Colonic mucosa (tissue), 4 donors: ENCODE measurements around the gene SEH1L. TPM values are rescaled to one million over a fixed set of nuclear protein-coding genes. Genes with fewer than 3 reads are reported as not detected.

Source experiments
- DNase-seq: peaks from one replicate; pipeline ENCODE4 v3.0.0-alpha.2; 2020
- H3K27ac ChIP-seq: fragments of 200-600 bp; one replicate; pipeline ENCODE4 v1.8.0; 2021
- H3K27me3 ChIP-seq: fragments of 200-600 bp; one replicate; pipeline ENCODE4 v1.8.0; 2021
- H3K36me3 ChIP-seq: fragments of 200-600 bp; one replicate; pipeline ENCODE4 v1.8.0; 2021
- H3K4me1 ChIP-seq: fragments of 200-600 bp; one replicate; pipeline ENCODE4 v1.8.0; 2021; ENCODE audit warnings: mild to moderate bottlenecking
- H3K4me3 ChIP-seq: fragments of 200-600 bp; one replicate; pipeline ENCODE4 v1.8.0; 2021
- H3K9ac ChIP-seq, 2 donors: one replicate each; pipeline ENCODE4 v1.7.0; 2013; ENCODE audit warnings: control low read depth in 2 of 2, low read depth in 2 of 2, low read length in 2 of 2
- H3K9me3 ChIP-seq: fragments of 200-600 bp; one replicate; pipeline ENCODE4 v1.8.0; 2021
- CTCF ChIP-seq: fragments of 200-600 bp; IDR thresholded peaks from one replicate; pipeline ENCODE4 v1.8.0; 2022; ENCODE audit warnings: antibody characterized with exemption, mild to moderate bottlenecking
- intact Hi-C: fragments of 100-400 bp; cut with DNase I; formaldehyde crosslinking; loops from one replicate; pipeline ENCODE4 v1.14.1; 2022
- total RNA-seq, 2 donors: library from RNA; stranded (reverse); fragmentation: NEBNext Ultra II Directional in 1 of 2; extraction: Animal tissue kit (Norgen Biotek cat#: 25700) in 1 of 2; gene quantifications; one replicate each; pipeline ENCODE4 v1.2.1, GENCODE V29; 2021
- donor health status: healthy.
- donor health status: DM: no; HTN: no; CAD: no.
- donor health status: DM: no; HTN: no; CAD: no.

The SEH1L gene
- total RNA-seq, 2 donors from 2014 or later: 35.1 to 55.6 TPM

DNA sequence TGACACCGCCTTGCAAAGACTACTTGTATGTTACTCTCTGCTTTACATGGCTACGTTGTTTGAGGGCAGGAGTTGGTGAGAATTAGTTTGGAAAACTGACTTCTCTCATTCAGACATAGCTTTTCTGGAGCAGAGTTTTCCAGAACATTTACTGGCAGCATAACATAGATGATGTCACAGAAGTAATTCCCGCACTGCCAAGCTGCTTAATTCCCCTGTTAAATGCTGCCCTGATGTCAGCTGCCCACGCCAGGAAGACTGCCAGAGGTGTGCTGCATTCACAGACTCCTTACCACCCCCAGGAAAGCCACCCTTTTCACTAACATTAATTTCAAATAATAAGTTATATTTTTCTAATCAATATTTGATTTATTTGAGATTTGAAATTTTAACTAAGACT is 39.1 kb upstream of the SEH1L start:
- no peaks in the 10 kb centered on the region for H3K4me1 ChIP-seq
- H3K9me3 ChIP-seq: no peaks in the 10 kb centered on the region
- H3K9ac ChIP-seq: no peak overlapping the region
- H3K36me3 ChIP-seq: no peaks in the 10 kb centered on the region
- no peak overlapping the region for H3K27ac ChIP-seq
- H3K27me3 ChIP-seq: peaks cover 8% of the 10 kb centered on the region
- TF ChIP-seq CTCF: no peak
- DNase-seq: no peak
- intact Hi-C loops: no loop called here
- H3K4me3 ChIP-seq: no peak overlapping the region

DNA sequence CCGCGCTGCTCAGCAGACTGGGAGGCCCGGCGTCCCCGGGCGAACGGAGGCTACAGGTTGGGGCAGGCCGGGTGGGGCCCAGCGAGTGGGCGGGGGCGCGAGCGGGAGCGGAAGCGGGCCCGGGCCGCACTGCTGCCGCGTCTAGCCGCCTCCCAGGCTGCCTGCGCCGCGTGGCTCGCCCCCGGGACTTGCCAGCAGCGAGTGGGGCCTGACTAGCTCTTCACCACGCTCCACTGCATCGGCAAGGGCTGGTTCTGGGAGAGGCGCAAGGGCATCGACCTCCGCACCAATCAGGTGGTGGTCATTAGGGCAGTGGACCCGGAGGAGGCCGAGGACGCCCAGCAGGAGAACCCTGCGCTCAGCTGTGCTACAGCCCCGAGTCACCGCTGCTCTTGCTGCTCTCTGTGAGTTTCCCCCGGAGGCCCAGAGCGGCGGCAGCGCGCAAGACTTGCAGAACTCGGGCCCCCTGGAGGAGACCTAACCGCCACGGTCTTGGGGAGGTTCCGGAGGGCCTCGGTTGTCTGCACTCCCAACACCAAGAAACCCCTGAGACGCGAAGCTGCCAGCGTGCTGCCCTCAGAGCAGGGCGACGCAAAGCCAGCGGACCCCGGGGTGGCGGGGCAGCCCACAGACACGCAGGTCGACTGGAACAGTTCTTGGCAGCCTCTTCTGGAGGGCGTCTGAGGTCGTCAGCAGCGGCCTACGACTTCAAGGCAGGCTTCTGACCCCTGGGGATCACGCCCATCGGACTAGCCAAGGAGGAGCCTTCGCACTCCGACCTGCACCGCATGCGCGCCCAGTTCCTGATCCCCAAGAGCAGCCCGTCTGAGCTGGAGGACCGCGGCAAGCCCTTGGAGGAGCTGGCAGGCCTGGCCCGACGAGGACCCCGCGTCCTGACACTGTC is 36.5 kb upstream of the SEH1L start:
- Histone ChIP-seq H3K27me3 (peaks cover 8% of the 10 kb centered on the region), H3K27ac (no peak overlapping the region), H3K36me3 (no peaks in the 10 kb centered on the region), H3K9ac (no peak overlapping the region), H3K9me3 (no peaks in the 10 kb centered on the region), H3K4me1 (no peaks in the 10 kb centered on the region), H3K4me3 (peak overlapping the region; percentile 28)
- no peak for DNase-seq
- no peak for TF ChIP-seq CTCF
- intact Hi-C loops: no loop called here

DNA sequence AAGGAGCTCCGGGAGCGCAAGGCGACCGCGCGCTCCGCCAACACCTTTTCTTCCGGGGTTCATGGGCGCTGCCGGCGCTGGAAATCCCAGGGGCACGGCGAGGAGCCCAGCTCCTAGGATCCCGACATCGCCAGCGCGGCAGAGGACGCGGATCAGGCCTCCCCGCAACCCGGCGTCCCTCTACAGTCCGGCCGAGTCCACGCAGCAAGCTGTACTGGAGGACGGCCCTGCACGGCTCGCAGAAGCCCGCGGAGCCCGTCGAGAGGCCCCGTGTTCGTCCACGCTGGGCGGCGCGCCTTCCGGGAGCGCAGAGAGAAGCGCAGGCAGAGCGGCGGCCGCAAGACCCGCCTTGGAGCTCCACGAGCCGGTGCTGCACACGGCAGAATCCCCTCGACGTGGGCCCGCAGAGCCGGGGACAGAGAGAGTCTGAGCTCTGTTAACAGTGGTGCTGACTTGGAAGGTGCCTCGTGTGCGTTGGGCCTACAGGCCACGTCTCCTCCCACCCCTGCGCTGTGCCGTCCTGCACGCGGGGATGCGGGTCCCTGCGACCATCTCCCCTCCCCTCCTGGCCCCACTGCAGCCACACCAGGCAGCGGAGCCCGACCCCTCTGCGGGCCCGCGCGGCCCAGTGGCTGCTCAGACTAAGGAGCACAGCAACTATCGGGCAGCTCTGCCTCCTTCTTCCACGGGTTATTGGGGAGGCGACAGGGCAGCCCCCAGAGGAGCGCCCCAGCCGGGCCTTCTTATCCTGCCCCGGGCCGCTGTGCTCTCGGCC is 35.7 kb upstream of the SEH1L start:
- Histone ChIP-seq H3K4me1 (no peaks in the 10 kb centered on the region), H3K27me3 (peaks cover 8% of the 10 kb centered on the region), H3K27ac (no peak overlapping the region), H3K9ac (no peak overlapping the region), H3K9me3 (no peaks in the 10 kb centered on the region), H3K4me3 (no peak overlapping the region), H3K36me3 (no peaks in the 10 kb centered on the region)
- no peak for TF ChIP-seq CTCF
- no peak for DNase-seq
- intact Hi-C loops: no loop called here

DNA sequence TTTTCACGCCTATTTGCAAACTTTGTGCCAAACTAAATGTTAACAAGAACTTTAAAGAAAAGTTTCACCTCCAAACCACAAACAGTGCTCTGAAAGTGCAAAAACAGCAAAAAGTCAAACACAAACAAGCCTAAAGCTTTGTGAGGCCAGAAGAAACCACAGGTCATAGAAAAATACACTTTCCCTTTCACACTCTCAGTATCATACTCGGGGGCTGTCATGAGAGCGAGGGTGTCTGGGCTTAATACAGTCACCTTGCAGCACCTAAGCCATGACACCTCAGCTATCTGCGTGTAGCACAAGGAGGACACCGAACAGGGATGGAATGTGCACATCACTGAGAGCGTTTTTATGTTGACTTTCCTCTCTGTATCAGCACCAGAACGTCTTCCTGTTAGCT is 26.6 kb upstream of the SEH1L start:
- no peak overlapping the region for H3K4me3 ChIP-seq
- TF ChIP-seq CTCF: no peak
- no peaks in the 10 kb centered on the region for H3K4me1 ChIP-seq
- no peak overlapping the region for H3K27ac ChIP-seq
- no peaks in the 10 kb centered on the region for H3K9me3 ChIP-seq
- DNase-seq: no peak
- no peak overlapping the region for H3K9ac ChIP-seq
- no peaks in the 10 kb centered on the region for H3K36me3 ChIP-seq
- intact Hi-C loops: no loop called here
- H3K27me3 ChIP-seq: no peaks in the 10 kb centered on the region

DNA sequence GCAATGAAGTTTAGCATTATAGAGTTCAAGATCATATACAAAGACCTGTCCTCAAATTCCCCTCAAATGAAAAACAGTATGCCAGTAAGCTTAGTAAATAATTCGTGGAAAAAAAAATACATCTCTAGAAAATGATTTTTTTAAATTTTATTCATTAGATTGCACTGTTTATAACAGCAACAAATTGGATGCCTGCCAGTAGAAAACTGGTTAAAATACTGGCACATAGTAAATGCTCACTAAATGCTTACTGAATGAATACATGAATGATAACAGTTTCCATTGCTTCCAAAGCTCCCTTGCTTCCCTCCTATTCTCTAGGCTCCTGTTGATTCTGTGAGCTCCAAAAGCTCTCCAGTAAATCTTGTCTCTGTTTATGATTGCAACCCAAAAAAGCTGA is 25.5 kb upstream of the SEH1L start:
- Histone ChIP-seq H3K4me1 (no peaks in the 10 kb centered on the region), H3K36me3 (no peaks in the 10 kb centered on the region), H3K27ac (no peak overlapping the region), H3K4me3 (no peak overlapping the region), H3K27me3 (no peaks in the 10 kb centered on the region), H3K9ac (no peak overlapping the region), H3K9me3 (no peaks in the 10 kb centered on the region)
- intact Hi-C loops: no loop called here
- no peak for DNase-seq
- no peak for TF ChIP-seq CTCF
